ENCODE data around the gene CD28.

The CD28 gene

DNA sequence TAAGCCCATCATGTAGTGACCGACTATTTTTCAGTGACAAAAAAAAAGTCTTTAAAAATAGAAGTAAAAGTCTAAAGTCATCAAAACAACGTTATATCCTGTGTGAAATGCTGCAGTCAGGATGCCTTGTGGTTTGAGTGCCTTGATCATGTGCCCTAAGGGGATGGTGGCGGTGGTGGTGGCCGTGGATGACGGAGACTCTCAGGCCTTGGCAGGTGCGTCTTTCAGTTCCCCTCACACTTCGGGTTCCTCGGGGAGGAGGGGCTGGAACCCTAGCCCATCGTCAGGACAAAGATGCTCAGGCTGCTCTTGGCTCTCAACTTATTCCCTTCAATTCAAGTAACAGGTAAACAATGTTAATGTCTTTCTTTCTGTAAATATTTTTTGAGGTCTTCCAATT is at the start of gene CD28:
CD28 (plus strand) TSS at position 237 of the 400 bp plus-strand sequence; CDS start at position 295, 58 bp downstream.
- no peak for DNase-seq

DNA sequence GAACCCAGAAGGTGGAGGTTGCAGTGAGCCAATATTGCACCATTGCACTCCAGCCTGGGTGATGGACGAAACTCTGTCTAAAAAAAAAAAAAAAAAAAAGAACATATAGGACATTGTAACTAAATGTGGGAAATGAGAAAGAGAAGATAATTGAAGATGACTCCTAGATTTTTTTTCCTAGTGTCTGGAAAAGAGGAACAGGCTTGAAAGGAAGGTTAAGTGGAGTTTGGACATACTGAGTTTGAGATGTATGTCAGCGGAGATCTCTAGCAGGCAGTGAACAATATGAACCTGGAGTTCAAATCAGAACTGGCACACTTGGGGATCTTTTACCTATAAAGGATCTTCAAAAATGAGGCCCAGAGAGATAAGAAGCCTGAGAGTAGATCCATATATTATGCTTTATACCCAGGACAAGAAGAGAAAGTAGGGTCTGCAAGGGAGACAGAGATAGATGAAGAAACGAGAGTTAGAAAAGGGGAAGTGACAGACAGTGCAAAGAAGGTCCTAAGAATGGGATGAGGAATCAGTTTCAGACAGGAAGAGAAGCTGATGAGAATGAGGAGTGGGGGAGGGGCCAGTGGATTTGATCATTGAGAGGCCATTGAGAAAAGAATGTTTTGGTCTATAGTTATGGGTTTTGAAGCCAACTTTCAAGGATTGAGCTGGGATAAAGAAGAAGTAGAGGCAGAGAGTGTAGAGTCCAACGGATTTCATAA is 46.9 kb upstream of the CD28 start:
- no peak for DNase-seq

DNA sequence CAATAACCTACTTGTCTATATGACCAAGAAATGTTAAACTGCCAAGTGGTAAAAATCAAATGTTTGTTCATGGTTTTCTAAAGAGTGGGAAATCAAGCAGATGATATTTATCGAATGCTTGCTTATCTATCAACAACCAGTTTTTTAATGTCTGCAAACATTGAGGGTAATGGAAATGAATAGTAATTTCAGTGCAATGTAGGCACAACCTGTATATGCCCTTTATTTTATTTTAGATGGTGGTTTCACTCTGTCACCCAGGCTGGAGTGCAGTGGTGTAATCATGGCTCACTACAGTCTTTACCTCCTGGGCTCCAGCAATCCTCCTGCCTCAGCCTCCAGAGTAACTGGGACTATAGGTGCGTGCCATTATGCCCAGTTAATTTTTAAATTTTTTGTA is 46.0 kb upstream of the CD28 start:
- DNase-seq = no peak

DNA sequence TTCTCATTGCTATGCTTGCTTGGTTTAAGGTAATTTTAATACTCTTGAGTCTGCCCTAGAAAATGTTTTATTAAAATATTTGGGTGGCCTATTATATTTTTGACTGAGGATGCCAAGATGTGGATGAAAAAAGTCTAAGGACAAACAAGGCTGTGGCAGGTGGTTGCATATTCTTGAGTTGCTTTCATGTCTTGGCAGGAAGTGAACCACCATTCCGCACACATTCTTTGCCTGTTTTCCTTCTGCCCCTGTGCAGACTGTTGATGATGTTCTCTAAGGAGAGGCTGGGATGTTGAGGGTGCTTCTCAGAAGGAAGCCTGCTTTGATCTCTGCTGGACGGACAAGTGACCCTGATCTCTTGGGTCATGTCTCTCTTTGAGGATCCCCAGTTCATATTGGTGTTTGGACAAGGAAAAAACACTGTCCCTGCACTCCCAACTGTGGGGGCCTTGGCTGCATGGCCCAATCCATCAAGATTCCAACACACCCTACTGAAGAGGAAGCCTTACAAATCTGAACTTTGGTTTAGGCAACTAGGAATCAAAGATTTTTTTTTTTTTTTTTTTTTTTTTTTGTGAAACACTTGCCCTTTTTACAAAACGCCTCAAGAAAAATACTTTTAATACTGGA is 45.0 kb upstream of the CD28 start:
- DNase-seq = no peak

DNA sequence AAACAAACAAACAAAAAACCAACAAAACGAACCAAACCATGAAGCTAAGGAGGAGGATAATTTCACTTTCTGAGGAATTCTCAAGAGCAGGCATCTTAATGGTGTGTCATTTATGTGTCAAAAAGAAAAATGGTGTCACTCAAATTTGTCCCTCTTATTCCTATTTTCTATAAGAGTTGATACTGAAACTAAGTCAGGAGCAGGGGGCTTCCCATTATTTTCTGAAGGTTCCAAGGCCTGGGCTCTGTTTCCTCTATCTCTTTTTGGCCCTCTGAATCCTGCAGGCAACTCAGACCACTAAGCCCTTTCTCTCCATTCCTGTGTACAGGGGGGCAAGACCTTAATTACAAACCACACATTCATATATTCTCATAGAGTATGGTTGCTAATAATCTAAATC is 44.0 kb upstream of the CD28 start:
- DNase-seq = no peak

DNA sequence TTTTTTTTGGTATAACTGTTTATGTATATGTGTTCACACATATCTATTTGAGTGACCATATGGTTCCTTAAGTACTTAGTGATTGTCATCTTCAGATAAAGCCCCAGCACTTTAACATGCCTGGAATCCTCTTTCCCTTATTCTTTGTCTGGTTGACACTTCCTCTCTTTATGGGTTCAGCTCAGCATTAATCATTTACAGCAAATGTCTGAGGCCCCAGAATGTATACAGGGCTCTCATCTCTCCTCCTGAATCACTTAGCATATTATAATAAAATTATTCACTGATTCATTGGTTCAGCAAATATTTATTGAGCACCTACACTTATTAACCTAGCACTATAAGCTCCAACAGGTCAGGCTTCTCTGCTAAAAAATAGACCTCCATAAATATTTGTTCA is 43.5 kb upstream of the CD28 start:
- DNase-seq = no peak

DNA sequence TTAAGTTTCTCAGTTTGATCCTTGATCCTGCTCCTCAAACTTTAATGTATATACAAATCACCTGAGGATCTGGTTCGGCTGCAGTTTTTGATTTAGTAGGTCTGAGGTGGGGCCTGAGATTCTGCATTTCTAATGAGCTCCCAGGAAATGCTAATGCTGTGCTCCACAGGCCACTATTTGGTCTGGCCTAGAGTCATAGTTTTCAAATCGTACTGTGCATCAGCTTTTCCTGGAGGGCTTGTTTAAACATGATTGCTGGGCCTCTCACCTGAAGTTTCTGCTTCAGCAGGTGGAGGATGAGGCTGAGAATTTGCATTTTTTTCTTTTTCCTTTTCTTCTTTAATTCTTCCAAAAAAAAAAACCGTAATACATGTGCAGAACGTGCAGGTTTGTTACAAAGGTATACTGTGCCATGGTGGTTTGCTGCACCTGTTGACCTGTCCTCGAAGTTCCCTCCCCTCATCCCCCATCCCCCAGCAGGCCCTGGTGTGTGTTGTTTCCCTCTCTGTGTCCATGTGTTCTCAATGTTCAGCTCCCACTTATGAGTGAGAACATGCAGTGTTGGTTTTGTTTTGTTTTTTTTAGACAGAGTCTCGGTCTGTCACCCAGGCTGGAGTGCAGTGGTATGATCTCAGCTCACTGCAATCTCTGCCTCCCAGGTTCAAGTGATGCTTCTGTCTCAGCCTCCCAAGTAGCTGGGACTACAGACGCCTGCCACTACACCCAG is 42.2 kb upstream of the CD28 start:
- DNase-seq = no peak

DNA sequence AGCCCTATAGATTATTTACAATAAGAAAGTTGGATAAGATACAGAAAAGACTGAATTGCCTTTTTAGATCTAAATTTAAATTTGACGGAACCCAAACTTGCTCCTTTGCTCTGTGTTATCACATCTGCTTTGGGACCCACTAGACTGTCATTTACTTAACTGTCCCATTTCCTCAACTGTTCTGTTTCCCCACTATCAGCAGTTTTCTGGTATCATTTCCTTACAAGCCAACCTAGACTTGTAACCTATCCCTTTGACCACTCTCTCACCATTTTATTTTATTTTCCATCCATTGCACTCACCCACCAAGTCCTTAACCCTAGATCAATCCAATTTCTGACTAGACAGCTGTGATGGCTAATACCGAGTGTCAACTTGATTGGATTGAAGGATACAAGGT is 38.6 kb upstream of the CD28 start:
- DNase-seq = no peak

DNA sequence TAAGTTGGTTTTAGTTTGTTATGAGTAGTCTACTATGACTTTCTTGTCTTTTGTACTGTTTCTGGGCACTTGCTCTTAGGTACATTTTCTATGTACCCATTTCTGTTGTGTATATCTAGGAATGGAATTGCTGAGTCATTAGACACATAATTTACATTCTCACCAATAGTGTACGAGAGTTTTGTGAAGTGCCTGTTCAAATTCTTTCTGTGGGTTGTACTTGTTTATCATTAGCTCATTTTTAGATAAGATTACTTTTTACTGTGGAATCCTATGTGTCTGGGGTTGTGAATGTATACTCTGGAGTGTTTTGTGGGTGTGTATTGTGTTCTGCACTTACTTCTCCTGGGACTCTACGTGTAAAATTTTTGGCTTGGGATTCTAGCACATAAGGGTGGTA is 36.6 kb upstream of the CD28 start:
- no peak for DNase-seq

DNA sequence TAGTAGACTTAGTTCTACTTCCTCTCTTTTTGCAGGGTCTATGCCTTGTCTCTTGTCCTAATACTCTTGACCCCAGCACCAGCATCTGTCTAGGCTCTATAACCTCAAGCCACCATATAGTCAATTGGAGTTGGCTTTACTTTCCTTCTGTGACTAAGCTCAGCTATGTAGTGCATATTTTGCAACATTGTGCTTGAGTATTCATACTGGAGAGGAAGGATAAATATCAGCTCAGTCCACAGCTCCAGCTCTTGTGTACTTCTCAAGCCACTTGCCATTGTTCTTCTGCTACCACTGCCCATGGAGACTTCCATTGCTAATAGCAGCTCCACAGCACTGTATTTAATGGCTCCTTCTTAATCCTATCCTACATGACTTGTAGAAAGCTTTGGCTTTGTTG is 35.5 kb upstream of the CD28 start:
- DNase-seq = no peak

DNA sequence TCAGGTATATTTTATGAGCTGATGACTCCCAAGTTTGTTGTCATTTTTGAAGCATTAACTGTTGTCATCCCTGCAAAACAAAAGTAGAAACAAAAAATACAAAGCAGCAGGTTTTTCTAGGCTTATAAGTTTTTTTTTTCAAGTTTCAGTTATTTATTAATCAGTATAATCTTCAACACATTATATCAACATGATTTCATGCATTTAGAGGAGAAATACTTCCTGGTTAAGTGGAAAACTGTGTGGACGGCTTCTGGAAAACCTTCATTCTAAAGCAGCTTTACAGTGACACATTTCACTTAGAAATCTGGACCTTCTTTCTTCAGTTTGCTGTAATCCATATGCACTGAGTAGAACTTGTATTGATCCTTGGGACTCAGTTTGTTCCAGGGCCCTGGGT is 34.6 kb upstream of the CD28 start:
- DNase-seq = no peak

DNA sequence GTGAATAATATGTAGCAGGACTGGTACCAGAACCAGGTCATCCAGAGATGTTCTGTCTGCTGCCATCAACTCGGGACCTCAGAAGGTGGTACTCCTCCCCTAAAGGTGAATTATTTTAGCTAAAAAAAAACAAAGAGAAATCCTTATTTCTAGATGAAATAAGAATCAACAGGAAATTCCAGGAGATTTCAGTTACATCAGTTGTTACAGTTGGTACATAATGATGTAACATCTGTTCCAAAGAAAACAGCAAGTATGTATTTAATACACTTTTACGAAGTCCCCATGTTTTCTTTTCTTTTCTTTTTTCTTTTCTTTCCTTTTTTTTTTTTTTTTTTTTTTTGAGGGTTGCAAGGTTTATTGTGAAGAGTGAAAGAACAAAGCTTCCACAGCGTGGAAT is 33.6 kb upstream of the CD28 start:
- no peak for DNase-seq

DNA sequence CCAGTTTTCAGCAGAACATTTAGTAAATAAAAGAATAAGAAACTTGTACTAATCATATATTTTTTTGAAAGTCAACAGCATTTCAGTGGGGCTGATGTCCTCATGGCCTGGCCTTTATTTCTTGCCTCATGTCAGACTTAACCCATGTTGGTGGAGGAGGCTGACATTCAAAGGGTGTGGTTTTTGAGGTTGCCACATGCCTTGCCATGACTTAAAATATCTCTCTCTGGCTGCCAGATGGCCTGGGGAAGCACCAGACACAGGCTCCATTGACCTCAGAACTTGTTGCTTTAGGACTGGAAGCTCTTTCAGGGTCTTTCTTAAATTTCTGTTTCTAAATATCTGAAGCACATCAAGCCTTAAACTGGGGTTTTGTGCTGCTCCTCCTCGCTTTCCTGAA is 32.5 kb upstream of the CD28 start:
- DNase-seq = no peak

DNA sequence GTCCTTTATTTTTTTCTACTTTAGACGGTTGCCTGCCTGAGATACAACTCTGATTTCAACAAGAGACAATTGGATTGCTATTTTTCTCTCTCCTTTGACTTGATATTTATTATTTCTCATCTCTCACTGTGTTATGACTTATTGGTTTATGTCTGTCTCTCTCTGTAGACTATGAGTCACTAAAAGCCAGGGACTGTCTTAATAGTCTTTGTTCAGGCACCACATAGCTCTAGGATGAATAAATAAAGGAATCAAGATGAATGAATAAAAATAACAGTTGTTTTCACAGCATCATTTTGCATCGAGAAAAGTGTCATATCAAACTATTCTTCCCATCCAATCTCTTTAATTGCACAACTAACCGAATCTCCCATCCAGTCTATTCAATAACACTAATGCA is 31.4 kb upstream of the CD28 start:
- no peak for DNase-seq

DNA sequence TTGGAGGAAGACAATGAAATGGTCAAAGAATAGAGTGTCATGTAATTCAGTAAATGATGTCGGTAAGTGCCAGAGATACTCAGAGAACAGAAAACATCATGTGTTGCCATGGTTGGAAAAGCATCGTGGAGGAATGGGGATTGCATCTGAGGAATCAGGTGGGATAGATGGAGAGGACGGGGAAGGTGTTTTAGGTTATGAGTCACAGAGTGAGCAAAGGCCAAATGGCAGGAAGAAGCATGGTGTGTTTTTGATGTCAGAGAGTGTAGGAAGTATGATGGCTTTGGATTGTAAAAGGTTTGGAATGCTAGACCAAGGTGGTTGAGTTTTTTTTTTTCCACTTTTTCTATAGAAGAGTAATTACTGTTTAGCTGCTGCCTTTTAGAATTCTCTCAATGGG is 27.5 kb upstream of the CD28 start:
- DNase-seq = no peak

DNA sequence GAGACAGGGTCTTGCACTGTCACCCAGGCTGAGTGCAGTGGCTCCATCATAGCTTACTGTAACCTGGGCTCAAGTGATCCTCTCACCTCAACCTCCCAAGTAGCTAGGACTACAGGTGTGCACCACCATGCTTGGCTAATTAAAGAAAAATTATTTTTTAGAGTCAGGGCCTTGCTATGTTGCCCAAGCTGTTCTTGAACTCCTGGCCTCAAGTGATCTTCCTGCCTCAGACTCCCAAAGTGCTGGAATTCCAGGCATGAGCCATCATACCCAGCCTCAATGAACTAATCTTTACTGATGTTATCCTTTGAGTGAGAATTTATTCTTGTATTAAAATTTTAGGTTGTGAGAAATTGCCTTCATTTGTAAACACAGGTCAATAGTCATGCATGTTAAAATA is 27.0 kb upstream of the CD28 start:
- DNase-seq = no peak

DNA sequence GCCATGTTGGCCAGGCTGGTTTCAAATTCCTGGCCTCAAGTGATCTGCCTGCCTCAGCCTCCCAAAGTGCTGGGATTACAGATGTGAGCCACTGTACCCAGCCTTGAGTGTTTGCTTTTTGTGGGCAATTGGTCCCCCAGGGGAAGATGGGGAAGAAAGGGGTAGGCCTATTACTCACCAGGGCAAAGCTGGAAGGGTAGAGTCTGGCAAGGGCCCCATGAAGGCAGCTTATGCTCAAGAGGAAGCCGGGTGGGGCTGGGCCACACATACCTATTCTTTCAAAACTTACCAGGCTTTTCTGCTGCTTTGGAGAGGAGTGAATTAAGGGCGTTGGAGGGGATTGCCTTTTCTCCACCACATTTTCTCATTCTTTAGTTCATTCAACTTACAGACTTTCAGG is 24.5 kb upstream of the CD28 start:
- DNase-seq = no peak

DNA sequence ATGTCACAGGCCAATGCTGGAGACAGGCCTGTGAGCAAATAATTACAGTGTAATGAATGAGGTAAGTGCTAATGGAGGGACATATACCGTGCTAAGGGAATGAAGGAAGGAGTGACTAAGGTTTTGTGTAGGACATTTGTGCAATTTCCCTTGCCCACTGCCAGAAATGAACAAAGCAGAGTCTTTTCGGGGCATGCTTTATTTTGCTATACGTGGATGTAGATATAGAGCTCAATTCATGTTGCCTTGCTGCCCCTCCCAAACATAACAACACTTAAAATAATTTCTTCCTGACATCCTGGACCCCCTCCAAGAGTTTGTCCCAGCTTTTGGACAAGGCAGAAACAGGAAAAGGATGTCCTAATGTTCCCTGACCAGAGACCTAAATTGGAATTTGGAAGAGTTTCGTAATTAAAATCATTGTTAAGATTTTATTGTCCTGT is 23.7 kb upstream of the CD28 start:
- no peak for DNase-seq

DNA sequence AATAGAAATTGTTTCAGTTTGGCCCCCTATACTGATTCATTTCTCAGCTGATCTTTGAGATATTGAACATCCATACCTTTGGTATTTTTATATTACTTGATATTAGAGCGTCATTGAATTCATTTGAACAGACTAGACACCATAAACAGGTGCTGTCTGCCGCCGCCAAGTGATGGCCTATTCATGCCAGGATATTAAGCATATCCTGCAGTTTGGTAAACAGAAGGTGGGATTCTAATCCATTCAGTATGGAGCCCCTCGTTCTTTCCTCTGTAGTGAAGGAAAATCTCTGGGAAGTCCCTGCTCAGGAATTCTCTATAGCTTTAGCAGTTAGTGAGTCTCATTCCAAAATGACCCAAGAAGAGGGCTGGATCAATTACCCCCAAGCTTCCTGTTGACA is 23.0 kb upstream of the CD28 start:
- no peak for DNase-seq

DNA sequence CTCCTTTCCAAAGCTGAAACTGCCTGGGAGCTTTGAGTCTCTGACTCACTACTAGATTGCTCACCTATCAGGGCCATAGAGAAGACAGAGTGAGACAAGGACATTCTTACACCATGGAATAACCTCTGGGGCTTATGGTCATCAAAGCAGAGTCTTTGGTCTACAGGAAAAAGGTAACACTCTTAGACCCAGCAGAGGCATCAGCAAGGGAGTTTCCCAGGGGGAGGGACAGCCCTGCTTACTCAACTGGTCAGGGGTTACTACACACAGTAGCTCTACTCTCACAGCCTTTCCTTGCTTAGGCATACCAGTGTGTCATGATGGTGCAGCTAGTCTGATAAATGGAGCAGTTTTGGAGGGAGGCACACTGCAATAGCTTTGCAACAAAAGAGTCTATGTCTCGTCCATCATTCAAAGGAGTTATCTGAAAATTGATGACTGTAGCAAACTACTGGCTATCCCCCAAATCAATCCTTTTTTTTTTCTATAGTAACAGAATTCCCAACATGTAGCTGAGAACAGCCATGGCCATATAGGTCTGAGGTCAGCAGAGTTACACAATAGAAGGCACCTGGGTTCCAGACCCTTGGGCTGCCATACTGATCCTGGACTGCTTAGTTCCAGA is 22.4 kb upstream of the CD28 start:
- no peak for DNase-seq

DNA sequence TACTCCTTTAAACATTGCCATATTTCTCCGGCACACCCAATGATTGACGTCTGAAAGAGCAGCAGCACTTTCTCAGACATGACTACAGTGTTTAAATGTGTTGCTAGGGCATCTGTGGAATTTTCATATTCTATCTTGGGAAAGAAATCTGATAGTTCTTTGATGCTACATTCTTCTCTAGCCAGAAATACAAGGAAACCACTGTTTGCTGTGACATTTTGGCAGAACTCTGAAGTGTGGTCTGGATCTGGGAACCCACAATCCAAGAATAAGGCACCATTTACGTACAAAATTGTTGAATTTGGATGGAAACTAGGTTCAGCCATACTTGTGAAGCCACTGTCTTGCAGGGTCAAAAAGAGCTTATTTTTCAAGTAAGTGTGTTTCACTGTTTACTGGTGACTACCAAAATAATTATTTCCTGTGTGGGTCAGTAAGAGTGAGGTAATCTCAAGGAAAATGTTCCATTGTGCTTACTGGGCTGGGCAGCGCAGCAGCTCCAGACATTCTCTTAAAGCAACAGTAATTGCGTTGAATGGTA is 21.3 kb upstream of the CD28 start:
- no peak for DNase-seq

DNA sequence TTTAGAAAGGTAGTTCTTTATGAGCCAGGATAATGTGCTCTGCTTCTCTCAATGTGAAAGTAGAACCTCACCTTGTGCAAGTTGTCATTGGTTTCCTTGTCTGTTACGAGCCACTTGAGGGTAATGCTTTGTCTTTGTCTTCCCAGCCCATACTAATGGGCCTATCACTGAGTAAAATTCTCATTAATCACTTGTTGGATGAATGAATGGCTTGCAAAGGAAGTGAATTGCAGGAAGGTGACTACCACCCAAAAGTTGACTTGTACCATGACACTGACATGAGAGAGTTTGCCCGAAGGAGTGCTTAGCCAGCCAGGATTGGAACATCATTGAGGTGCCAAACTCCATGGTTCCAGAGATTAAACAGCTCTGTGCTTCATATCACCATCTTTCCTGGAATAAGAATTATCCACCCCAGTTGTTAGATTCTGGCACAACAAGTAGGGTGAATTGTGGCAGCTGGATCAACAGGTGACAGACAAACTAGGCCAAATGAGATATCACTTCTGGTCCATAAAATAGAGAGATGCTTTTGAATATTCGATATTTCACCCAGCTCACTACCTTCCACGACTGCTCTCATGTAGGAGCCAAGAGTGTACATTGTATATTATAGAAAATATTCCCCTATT is 20.5 kb upstream of the CD28 start:
- DNase-seq = no peak

DNA sequence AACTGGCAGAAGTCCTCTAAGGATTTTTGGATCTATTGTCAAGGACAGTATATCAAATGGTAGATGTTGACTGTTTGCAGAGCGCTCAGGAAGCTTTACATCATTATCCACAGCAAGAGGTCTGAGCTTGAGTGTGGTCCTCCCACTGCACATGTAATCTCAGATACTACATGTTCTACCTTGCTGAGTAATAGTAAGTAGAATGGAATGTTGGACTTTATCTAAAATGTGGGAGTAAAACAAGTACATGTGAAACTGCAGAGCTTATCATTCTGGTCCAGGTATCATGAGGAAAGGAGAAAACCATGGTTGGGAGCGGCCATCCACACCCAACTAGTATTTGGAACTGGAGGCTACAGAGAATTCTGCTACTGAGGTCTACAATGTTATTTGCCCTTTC is 19.3 kb upstream of the CD28 start:
- DNase-seq = no peak
